T-helper 9 cell (primary cell): Measurements from ENCODE around the gene EFCAB8.

Experiments used
- DNase-seq: peaks from one replicate; pipeline ENCODE4 v3.0.0-alpha.2; 2020
- total RNA-seq, 2 donors: gene quantifications; one replicate each; lab custom pipeline; 2026; lab: John Stamatoyannopoulos, UW

The EFCAB8 gene
- 1.8 to 2.7 reads per million in 2 donors for total RNA-seq

GRCh38 chr20:32858701-32859372, at the start of gene EFCAB8:
TSS of gene EFCAB8 (plus strand) at chr20:32858923. CDS start at chr20:32863793, 4,870 bp downstream.
- no peak for DNase-seq

GRCh38 chr20:32809907-32810306, 48.8 kb upstream of the EFCAB8 start:
- no peak for DNase-seq

DNA sequence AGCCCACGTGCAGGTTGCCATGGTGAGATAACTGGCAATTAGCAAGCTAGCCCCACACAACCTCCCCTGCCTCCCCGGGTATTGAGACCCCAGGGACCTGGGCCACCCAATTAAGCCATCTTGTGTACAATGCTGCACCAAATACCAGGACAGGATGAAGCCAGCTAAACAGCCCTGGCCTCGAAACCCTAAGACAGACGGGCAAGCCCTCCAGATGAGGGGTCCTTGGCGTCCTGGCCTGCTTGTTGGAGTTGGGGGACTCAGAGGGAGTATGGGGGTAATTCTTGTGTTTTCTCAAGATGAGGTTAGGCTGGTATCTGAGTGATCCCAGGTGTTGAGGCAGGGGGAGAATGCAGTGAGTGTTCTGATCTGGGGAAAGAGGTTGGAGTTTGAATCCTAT, 47.8 kb upstream of the EFCAB8 start:
- DNase-seq, result no peak

GRCh38 chr20:32811886-32812285, 46.8 kb upstream of the EFCAB8 start:
- no peak for DNase-seq

DNA sequence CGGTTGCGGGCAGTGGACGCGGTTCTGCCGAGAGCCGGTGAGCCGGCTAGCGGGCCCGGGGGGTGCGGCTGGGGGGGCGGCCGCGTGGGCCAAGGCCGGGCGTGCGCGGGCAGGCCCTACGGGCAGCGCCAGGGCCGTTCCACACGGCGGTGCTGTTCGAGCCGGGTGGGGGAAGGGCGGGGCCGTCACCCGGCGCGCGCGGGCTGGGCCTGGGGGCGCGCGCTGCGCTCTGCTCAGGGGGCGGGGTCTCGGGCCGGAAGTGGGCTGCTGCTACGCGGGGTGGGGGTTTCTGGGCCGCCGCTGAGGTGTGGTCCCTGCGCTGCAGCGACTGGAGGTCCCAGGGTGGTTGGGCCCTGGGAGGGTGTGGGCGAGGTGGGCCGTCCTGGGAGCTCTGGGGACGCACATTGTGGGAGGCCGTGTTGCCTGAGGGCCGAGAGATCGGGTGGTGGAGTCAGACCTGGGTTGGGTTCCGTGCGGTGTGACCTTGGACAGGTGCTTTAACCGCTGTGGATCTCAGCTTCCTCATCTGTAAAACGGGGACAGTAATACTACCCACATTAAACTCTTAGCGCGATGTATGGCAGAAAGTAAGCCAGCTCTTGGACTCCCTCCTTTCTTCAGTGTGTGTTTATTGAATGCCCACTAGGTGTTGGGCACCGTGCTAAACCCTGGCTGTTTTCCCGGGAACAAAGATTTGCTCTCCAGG, 38.6 kb upstream of the EFCAB8 start:
- peak; percentile 80 for DNase-seq

DNA sequence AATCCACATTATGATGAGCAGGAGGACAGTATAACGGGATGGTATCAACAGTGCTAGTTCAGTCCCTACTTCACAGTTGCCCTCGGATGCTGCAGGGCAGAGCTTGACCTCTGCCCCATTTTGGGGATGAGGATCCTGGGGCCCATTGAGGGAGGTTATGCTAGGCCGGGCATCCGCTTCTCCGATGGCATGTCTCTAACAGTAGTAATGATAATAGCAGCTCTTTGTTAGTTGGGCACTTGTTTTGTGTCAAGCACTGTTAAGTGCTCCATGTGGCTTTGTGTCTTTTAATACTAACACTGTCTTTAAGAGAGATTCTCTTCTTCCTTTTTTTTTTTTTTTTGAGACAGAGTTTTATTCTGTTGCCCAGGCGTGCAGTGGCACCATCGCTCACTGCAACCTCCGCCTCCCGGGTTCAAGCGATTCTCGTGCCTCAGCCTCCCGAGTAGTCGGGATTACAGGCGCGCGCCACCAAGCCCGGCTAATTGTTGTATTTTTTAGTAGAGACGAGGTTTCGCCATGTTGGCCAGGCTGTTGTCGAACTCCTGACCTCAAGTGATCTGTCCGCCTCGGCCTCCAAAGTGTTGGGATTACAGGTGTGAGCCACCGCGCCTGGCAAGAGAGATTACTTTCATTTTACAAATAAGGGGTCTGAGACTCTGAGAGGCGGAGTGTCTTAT, 37.9 kb upstream of the EFCAB8 start:
- no peak for DNase-seq

- no peak for DNase-seq
Observed at GRCh38 chr20:32822225-32822624, 36.5 kb upstream of the EFCAB8 start.

DNA sequence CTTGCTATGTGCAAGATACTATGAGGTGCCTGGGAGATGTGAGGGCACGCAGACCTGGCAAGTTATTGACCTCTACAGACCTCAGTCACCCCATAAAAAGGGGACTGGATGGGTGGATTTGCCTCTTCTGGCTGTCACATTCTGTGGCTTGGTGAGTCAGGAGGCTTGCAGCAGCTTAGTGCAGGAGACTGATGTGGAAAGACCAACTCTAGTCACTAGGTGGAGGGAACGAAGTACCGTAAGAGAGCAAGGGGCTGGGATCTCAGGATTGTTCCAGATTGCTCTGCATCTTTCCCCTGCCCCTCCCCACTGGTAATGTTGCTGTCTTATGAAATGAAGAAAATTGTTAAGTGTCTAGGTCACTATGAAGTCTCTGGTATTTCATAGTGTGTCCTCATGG, 35.6 kb upstream of the EFCAB8 start:
- DNase-seq, result no peak

DNA sequence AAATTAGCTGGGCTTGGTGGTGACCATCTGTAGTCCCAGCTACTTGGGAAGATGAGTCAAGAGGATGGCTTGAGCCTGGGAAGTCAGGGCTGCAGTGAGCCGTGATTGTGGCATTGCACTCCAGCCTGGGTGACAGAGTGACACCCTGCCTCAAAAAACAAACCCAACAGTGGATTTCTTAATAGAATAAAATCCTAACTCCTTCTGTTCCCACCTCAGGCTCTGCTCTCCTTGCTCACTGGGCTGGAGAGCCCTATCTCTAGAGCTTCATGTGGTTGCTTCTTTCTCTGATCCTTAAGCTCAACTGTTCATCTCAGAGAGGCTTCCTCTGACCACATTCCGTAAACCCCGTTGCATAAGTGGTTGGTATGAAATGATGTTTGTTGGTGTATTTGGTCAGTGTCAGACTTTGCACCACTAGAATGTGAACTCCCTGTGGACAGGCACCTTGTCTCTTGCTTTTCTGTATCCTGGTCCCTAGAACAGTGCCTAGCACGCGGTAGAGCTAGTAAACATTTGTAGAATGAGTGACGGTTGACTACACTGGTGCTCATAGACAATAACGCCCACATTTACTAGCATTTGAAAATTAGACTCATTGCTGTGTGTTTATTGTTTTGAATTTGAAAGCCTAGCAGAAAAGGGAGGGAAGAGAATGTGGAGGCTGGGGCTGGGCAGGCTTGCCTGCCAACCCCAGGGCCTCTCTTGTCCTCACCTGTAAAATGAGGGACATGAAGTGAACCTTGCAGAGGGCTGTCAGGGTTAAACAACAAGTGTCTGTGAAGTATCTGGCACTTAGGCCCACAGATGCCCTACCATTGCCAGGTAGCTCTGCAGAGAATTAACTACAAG, 34.8 kb upstream of the EFCAB8 start:
- DNase-seq, result no peak

DNA sequence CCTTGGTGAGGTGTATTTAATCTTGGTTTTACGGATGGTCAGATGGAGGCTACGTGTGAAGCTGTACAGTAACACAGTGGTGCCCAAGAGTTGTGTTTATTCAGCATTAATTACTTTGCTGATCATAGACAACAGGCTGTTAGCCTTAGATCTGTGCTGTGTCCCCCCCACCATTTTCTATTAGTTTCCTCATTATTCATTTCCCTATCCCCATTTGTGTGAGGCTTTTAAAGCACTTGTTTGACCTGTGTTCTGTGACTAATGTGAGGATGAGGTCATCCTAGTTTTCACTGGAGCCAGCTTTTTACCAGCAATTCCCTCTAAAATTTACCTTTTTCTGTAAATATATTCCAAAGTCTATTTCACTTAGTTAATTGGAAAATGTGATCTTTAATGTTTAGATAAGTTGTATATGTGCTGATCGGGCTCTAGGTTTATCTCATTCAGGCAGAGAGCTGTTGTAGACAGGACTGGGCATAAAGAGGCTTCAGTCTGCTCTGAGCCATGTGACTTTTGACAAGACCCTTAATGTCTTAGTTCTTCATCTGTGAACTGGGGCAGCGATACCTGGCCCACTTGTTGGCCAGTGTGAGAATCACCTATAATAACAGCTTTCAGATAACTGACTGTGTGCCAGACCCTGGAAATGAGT, 30.6 kb upstream of the EFCAB8 start:
- DNase-seq, result no peak

GRCh38 chr20:32829311-32830005, 29.3 kb upstream of the EFCAB8 start:
- DNase-seq, result no peak

DNA sequence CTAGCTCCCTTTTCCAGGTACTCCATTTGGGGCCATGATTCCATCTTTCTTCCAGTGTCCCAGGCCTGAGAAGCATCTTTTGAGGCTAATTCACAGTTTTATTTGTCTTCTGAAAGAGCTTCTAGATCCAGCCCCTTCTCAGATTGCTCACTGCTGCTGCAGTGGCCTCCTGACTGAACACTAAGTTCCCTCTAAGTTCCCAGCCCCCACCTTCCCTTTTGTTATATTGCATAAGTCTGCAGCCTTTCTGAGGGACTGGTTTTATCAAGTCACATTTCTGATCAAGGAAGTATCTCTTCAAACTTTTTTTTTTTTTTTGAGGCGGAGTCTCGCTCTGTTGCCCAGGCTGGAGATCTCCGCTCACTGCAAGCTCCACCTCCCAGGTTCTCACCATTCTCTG, 28.3 kb upstream of the EFCAB8 start:
- no peak for DNase-seq

DNA sequence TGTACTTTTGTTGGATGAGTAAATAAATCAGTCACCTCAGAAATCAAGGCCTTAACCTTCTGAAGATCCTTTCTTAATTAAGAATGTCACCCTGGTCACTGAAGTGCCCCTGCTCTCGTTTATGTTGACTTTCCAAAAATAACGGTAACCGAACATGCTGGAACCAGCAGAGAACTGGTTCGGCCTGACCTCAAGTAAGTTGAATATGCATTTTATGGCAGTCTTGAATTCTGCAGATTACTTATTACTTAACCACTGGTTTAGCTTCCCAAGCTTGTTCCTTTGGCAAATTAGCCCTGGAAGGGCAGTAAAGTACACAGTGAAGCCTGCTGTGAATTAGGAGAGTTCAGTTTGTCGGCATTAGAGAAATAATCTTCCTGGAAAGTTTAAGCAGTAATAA, 26.7 kb upstream of the EFCAB8 start:
- no peak for DNase-seq

DNA sequence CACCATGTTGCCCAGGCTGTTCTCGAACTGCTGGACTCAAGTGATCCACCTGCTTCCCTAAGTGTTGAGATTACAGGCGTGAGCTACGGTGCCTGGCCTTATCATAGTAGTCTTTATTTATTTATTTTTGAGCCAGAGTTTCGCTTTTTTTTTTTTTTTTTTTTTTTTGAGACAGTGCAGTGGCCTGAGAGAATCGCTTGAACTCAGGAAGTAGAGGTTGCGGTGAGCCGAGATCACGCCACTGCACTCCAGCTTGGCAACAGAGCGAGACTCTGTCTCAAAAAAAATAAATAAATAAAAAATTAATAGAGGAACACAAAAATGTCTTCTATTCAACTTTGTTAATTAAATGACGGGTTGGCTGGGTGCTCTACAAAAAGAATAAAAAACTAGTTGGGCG, 26.1 kb upstream of the EFCAB8 start:
- peak; percentile 11 for DNase-seq

DNA sequence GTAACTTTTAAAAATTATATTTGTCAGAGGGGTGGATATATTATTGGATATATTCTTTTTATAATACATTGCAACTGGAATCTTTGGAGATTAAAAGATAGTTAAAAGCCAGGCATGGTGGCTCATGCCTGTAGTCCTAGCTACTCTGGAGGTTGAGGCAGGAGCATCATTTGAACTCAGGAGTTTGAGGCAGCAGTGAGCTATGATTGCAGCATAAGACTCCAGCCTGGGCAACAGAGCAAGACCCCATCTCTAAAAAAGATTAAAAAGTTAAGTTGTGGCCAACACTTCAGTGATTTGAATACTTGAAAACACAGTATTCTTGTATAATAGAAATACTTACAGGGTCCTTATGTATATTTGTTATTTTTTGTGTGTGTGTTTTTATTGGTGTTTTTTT, 23.8 kb upstream of the EFCAB8 start:
- DNase-seq, result no peak

- no peak for DNase-seq
Observed at GRCh38 chr20:32837157-32837556, 21.6 kb upstream of the EFCAB8 start.

GRCh38 chr20:32839227-32839981, 19.3 kb upstream of the EFCAB8 start:
- DNase-seq, result no peak

GRCh38 chr20:32839982-32840285, 18.8 kb upstream of the EFCAB8 start:
- no peak for DNase-seq

GRCh38 chr20:32841174-32841573, 17.5 kb upstream of the EFCAB8 start:
- DNase-seq, result no peak

GRCh38 chr20:32841632-32842031, 17.1 kb upstream of the EFCAB8 start:
- DNase-seq, result no peak
